WTC11 (cell line): Measurements from ENCODE around the gene COL9A2. TPM values are rescaled to one million over a fixed set of nuclear protein-coding genes. Genes with fewer than 3 reads are reported as not detected.

ENCODE experiments used
- ATAC-seq: fragments of 200-7000 bp; cut with Tn5 transposase; 2 replicates; pipeline ENCODE4 v1.10.0; 2021; ENCODE audit warnings: mild to moderate bottlenecking, moderate library complexity
- CTCF ChIA-PET: fragments of 300-600 bp; sonication (Branson Sonifier 250); formaldehyde crosslinking; loops from one replicate; lab custom pipeline; 2021; ENCODE audit warnings: antibody characterized with exemption; lab: Charles Lee
- POLR2A ChIA-PET: fragments of 350-600 bp; sonication (Branson Sonifier 250); formaldehyde crosslinking; loops from one replicate; lab custom pipeline; 2021; ENCODE audit warnings: antibody characterized with exemption; lab: Charles Lee
- DNase-seq: peaks from one replicate; pipeline ENCODE4 v3.0.0; 2021; ENCODE audit warnings: low spot score
- H3K27ac Mint-ChIP-seq: 2 replicates; pipeline ENCODE4 v1.8.0; 2021; ENCODE audit warnings: mixed read lengths
- H3K27me3 Mint-ChIP-seq: 2 replicates; pipeline ENCODE4 v1.8.0; 2021; ENCODE audit warnings: low read depth, mild to moderate bottlenecking, moderate library complexity, mixed read lengths
- H3K36me3 Mint-ChIP-seq: 2 replicates; pipeline ENCODE4 v1.8.0; 2021; ENCODE audit warnings: mixed read lengths
- H3K4me1 Mint-ChIP-seq: 2 replicates; pipeline ENCODE4 v1.8.0; 2022; ENCODE audit warnings: mixed read lengths
- H3K4me3 Mint-ChIP-seq: 2 replicates; pipeline ENCODE4 v1.8.0; 2021; ENCODE audit warnings: mild to moderate bottlenecking, moderate library complexity, mixed read lengths
- H3K9me3 Mint-ChIP-seq: 2 replicates; pipeline ENCODE4 v1.8.0; 2021; ENCODE audit warnings: mixed read lengths
- ESRRA ChIP-seq: sonication (generic); formaldehyde crosslinking; IDR thresholded peaks from 2 replicates; pipeline ENCODE4 v1.8.1; 2022; ENCODE audit warnings: mild to moderate bottlenecking, missing genetic modification reagents, borderline replicate concordance
- FOXK1 ChIP-seq: sonication (generic); formaldehyde crosslinking; IDR thresholded peaks from 2 replicates; pipeline ENCODE4 v1.8.0; 2022; ENCODE audit warnings: mild to moderate bottlenecking, moderate library complexity, missing genetic modification reagents
- NFYB ChIP-seq: sonication (generic); formaldehyde crosslinking; conservative IDR thresholded peaks from 2 replicates; pipeline ENCODE4 v1.8.0; 2022; ENCODE audit warnings: low read depth, missing genetic modification reagents
- NR2C2 ChIP-seq: sonication (generic); formaldehyde crosslinking; IDR thresholded peaks from 2 replicates; pipeline ENCODE4 v1.8.0; 2022; ENCODE audit warnings: mild to moderate bottlenecking, missing genetic modification reagents
- SP1 ChIP-seq: sonication (generic); formaldehyde crosslinking; conservative IDR thresholded peaks from 2 replicates; pipeline ENCODE4 v1.8.1; 2022; ENCODE audit warnings: missing genetic modification reagents
- TP53 ChIP-seq: sonication (generic); formaldehyde crosslinking; IDR thresholded peaks from 2 replicates; pipeline ENCODE4 v1.8.1; 2023; ENCODE audit warnings: mild to moderate bottlenecking, missing genetic modification reagents
- ZBTB21 ChIP-seq: sonication (generic); formaldehyde crosslinking; IDR thresholded peaks from 2 replicates; pipeline ENCODE4 v1.8.1; 2023; ENCODE audit warnings: mild to moderate bottlenecking, missing genetic modification reagents, borderline replicate concordance
- total RNA-seq: library from RNA; stranded (reverse); gene quantifications from 3 replicates; pipeline ENCODE4 v1.2.3, GENCODE V29; 2021
- TF ChIP-seq, protein P1 (sequence below): fragments of 250-450 bp; sonication (Bioruptor Pico); IDR thresholded peaks from 2 replicates; pipeline ENCODE4 v1.9.0; 2021; ENCODE audit warnings: mild to moderate bottlenecking
- TF ChIP-seq, protein P2 (sequence below): sonication (generic); formaldehyde crosslinking; IDR thresholded peaks from 2 replicates; pipeline ENCODE4 v1.8.0; 2022; ENCODE audit warnings: mild to moderate bottlenecking, missing genetic modification reagents
- TF ChIP-seq, protein P3 (sequence below): sonication (generic); formaldehyde crosslinking; IDR thresholded peaks from 2 replicates; pipeline ENCODE4 v1.8.1; 2023; ENCODE audit warnings: mild to moderate bottlenecking, moderate library complexity, missing genetic modification reagents
- TF ChIP-seq, protein P4 (sequence below): sonication (generic); formaldehyde crosslinking; IDR thresholded peaks from 2 replicates; pipeline ENCODE4 v1.8.1; 2023; ENCODE audit warnings: mild to moderate bottlenecking, missing genetic modification reagents, borderline replicate concordance
- TF ChIP-seq, protein P5 (sequence below): sonication (generic); formaldehyde crosslinking; IDR thresholded peaks from 2 replicates; pipeline ENCODE4 v1.8.1; 2023; ENCODE audit warnings: mild to moderate bottlenecking, missing genetic modification reagents, moderate library complexity
- TF ChIP-seq, protein P6 (sequence below): sonication (generic); formaldehyde crosslinking; IDR thresholded peaks from 2 replicates; pipeline ENCODE4 v1.8.0; 2022; ENCODE audit warnings: mild to moderate bottlenecking, missing genetic modification reagents
- TF ChIP-seq, protein P7 (sequence below): sonication (generic); formaldehyde crosslinking; IDR thresholded peaks from 2 replicates; pipeline ENCODE4 v1.8.1; 2022; ENCODE audit warnings: low read depth, missing genetic modification reagents, borderline replicate concordance
- TF ChIP-seq, protein P8 (sequence below): sonication (generic); formaldehyde crosslinking; IDR thresholded peaks from 2 replicates; pipeline ENCODE4 v1.8.0; 2022; ENCODE audit warnings: mild to moderate bottlenecking, missing genetic modification reagents
- TF ChIP-seq, protein P9 (sequence below): sonication (generic); formaldehyde crosslinking; IDR thresholded peaks from 2 replicates; pipeline ENCODE4 v1.8.1; 2022; ENCODE audit warnings: low read depth, mild to moderate bottlenecking, moderate library complexity, missing genetic modification reagents, borderline replicate concordance
- TF ChIP-seq, protein P10 (sequence below): sonication (generic); formaldehyde crosslinking; IDR thresholded peaks from 2 replicates; pipeline ENCODE4 v1.8.1; 2022; ENCODE audit warnings: mild to moderate bottlenecking, missing genetic modification reagents, moderate library complexity, borderline replicate concordance

The COL9A2 gene
- total RNA-seq, 1 experiment from 2014 or later = 4.7 TPM

DNA sequence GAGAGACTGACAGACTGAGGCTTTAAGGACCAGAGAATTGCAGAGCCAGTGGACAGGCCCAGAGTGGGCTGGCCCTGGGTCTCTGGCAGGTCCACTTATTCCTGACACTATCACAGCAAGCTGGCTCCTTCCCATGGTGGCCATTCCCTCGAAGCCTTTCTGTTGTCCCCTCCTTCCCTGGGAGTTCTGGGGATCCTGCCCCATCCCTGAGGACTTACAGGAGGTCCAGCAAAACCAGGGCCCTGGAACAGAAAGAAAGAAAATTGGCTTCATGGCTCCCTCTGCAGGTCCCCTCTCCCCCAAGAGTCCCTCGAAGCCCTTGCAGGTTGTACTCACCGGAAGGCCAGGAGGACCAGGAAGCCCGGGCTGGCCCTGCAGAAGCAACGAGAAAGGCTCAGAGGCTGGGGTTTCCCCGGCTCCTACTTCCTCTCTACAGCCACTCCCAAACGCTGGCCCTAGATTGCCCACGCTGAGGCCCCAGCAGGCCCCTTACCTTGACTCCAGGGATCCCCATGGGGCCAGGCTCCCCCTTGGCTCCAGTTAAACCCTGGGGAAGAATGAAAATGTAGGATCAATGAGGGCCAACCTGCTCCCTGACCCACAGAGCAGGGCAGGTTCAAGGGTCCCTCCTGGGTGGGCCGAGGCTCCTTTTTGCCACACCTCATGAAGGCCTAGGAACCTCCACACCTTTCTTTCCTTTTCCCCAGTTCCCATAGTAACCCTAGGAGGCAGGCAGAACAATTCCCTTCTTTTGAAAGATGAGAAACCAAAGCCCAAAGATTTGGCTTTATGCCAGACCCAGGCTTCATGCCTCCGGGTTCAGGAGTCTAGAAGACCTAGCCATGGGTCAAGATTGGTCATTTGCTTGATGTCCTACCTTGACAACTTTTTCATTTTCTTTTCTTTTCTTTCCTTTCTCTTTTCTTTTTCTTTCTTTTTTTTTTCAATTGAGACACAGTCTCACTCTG, 4.6 kb downstream of the COL9A2 start (continued):
- TF ChIP-seq, protein P1, sequence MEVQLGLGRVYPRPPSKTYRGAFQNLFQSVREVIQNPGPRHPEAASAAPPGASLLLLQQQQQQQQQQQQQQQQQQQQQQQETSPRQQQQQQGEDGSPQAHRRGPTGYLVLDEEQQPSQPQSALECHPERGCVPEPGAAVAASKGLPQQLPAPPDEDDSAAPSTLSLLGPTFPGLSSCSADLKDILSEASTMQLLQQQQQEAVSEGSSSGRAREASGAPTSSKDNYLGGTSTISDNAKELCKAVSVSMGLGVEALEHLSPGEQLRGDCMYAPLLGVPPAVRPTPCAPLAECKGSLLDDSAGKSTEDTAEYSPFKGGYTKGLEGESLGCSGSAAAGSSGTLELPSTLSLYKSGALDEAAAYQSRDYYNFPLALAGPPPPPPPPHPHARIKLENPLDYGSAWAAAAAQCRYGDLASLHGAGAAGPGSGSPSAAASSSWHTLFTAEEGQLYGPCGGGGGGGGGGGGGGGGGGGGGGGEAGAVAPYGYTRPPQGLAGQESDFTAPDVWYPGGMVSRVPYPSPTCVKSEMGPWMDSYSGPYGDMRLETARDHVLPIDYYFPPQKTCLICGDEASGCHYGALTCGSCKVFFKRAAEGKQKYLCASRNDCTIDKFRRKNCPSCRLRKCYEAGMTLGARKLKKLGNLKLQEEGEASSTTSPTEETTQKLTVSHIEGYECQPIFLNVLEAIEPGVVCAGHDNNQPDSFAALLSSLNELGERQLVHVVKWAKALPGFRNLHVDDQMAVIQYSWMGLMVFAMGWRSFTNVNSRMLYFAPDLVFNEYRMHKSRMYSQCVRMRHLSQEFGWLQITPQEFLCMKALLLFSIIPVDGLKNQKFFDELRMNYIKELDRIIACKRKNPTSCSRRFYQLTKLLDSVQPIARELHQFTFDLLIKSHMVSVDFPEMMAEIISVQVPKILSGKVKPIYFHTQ (CRISPR knock-in tag) = no peak
- no peak for TF ChIP-seq NFYB
- TF ChIP-seq, protein P2, sequence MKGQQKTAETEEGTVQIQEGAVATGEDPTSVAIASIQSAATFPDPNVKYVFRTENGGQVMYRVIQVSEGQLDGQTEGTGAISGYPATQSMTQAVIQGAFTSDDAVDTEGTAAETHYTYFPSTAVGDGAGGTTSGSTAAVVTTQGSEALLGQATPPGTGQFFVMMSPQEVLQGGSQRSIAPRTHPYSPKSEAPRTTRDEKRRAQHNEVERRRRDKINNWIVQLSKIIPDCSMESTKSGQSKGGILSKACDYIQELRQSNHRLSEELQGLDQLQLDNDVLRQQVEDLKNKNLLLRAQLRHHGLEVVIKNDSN = no peak
- TF ChIP-seq, protein P3, sequence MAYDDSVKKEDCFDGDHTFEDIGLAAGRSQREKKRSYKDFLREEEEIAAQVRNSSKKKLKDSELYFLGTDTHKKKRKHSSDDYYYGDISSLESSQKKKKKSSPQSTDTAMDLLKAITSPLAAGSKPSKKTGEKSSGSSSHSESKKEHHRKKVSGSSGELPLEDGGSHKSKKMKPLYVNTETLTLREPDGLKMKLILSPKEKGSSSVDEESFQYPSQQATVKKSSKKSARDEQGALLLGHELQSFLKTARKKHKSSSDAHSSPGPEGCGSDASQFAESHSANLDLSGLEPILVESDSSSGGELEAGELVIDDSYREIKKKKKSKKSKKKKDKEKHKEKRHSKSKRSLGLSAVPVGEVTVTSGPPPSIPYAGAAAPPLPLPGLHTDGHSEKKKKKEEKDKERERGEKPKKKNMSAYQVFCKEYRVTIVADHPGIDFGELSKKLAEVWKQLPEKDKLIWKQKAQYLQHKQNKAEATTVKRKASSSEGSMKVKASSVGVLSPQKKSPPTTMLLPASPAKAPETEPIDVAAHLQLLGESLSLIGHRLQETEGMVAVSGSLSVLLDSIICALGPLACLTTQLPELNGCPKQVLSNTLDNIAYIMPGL (CRISPR knock-in tag) = no peak
- no peak for TF ChIP-seq NR2C2

DNA sequence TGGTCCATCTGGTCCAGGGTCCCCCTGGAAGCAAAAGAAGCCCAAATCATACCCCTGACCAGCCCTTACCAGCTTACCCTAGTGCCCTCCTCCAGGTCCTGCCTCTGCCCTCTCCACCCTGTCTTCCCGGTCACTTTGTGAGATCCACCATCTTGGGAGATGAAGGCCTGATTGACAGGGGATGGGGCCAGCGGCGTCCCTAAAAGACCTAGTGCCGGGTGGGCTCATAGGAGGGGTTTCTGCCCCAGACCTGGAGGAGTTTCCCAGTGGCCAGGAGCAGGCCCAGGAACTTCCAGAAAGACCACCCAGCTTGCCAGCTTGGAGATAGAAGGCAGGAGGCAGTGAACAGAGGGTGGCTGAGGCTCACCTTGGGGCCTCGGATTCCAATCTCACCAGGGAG, 5.4 kb downstream of the COL9A2 start:
- POLR2A ChIA-PET = no interaction called here
- TF ChIP-seq, protein P4, sequence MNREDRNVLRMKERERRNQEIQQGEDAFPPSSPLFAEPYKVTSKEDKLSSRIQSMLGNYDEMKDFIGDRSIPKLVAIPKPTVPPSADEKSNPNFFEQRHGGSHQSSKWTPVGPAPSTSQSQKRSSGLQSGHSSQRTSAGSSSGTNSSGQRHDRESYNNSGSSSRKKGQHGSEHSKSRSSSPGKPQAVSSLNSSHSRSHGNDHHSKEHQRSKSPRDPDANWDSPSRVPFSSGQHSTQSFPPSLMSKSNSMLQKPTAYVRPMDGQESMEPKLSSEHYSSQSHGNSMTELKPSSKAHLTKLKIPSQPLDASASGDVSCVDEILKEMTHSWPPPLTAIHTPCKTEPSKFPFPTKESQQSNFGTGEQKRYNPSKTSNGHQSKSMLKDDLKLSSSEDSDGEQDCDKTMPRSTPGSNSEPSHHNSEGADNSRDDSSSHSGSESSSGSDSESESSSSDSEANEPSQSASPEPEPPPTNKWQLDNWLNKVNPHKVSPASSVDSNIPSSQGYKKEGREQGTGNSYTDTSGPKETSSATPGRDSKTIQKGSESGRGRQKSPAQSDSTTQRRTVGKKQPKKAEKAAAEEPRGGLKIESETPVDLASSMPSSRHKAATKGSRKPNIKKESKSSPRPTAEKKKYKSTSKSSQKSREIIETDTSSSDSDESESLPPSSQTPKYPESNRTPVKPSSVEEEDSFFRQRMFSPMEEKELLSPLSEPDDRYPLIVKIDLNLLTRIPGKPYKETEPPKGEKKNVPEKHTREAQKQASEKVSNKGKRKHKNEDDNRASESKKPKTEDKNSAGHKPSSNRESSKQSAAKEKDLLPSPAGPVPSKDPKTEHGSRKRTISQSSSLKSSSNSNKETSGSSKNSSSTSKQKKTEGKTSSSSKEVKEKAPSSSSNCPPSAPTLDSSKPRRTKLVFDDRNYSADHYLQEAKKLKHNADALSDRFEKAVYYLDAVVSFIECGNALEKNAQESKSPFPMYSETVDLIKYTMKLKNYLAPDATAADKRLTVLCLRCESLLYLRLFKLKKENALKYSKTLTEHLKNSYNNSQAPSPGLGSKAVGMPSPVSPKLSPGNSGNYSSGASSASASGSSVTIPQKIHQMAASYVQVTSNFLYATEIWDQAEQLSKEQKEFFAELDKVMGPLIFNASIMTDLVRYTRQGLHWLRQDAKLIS (CRISPR knock-in tag) = no peak
- TF ChIP-seq ZBTB21 (no peak), ESRRA (CRISPR knock-in tag) (no peak), FOXK1 (CRISPR knock-in tag) (no peak), TP53 (CRISPR knock-in tag) (no peak), SP1 (CRISPR knock-in tag) (no peak)
- TF ChIP-seq, protein P5, sequence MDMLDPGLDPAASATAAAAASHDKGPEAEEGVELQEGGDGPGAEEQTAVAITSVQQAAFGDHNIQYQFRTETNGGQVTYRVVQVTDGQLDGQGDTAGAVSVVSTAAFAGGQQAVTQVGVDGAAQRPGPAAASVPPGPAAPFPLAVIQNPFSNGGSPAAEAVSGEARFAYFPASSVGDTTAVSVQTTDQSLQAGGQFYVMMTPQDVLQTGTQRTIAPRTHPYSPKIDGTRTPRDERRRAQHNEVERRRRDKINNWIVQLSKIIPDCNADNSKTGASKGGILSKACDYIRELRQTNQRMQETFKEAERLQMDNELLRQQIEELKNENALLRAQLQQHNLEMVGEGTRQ (CRISPR knock-in tag) = no peak
- TF ChIP-seq, protein P6, sequence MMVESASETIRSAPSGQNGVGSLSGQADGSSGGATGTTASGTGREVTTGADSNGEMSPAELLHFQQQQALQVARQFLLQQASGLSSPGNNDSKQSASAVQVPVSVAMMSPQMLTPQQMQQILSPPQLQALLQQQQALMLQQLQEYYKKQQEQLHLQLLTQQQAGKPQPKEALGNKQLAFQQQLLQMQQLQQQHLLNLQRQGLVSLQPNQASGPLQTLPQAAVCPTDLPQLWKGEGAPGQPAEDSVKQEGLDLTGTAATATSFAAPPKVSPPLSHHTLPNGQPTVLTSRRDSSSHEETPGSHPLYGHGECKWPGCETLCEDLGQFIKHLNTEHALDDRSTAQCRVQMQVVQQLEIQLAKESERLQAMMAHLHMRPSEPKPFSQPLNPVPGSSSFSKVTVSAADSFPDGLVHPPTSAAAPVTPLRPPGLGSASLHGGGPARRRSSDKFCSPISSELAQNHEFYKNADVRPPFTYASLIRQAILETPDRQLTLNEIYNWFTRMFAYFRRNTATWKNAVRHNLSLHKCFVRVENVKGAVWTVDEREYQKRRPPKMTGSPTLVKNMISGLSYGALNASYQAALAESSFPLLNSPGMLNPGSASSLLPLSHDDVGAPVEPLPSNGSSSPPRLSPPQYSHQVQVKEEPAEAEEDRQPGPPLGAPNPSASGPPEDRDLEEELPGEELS = no peak
- TF ChIP-seq, protein P7, sequence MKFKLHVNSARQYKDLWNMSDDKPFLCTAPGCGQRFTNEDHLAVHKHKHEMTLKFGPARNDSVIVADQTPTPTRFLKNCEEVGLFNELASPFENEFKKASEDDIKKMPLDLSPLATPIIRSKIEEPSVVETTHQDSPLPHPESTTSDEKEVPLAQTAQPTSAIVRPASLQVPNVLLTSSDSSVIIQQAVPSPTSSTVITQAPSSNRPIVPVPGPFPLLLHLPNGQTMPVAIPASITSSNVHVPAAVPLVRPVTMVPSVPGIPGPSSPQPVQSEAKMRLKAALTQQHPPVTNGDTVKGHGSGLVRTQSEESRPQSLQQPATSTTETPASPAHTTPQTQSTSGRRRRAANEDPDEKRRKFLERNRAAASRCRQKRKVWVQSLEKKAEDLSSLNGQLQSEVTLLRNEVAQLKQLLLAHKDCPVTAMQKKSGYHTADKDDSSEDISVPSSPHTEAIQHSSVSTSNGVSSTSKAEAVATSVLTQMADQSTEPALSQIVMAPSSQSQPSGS (CRISPR knock-in tag) = no peak
- TF ChIP-seq, protein P8, sequence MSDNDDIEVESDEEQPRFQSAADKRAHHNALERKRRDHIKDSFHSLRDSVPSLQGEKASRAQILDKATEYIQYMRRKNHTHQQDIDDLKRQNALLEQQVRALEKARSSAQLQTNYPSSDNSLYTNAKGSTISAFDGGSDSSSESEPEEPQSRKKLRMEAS = no peak
- TF ChIP-seq, protein P9, sequence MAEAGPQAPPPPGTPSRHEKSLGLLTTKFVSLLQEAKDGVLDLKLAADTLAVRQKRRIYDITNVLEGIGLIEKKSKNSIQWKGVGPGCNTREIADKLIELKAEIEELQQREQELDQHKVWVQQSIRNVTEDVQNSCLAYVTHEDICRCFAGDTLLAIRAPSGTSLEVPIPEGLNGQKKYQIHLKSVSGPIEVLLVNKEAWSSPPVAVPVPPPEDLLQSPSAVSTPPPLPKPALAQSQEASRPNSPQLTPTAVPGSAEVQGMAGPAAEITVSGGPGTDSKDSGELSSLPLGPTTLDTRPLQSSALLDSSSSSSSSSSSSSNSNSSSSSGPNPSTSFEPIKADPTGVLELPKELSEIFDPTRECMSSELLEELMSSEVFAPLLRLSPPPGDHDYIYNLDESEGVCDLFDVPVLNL (CRISPR knock-in tag) = no peak
- TF ChIP-seq, protein P10, sequence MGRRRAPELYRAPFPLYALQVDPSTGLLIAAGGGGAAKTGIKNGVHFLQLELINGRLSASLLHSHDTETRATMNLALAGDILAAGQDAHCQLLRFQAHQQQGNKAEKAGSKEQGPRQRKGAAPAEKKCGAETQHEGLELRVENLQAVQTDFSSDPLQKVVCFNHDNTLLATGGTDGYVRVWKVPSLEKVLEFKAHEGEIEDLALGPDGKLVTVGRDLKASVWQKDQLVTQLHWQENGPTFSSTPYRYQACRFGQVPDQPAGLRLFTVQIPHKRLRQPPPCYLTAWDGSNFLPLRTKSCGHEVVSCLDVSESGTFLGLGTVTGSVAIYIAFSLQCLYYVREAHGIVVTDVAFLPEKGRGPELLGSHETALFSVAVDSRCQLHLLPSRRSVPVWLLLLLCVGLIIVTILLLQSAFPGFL = no peak

More for the DNA sequence above, 5.4 kb downstream of the COL9A2 start:
- DNase-seq = no peak
- Mint-ChIP-seq H3K9me3 (no peaks in the 10 kb centered on the region), H3K27me3 (peaks cover 48% of the 10 kb centered on the region), H3K36me3 (no peaks in the 10 kb centered on the region), H3K4me1 (peaks cover 13% of the 10 kb centered on the region), H3K4me3 (no peak overlapping the region), H3K27ac (no peak overlapping the region)
- no peak for ATAC-seq
- CTCF ChIA-PET = interaction anchor here (0.6 to 2.5 kb wide), 9 partner anchors 19 to 415 kb away, joined by 3 to 16 read pairs (median 6); no protein-coding TSS in a partner anchor
